GOT3 (cell line): ENCODE measurements around the gene MPHOSPH9.
"Not testable (repeated sequence)": the region's sequence is repeated elsewhere in the genome, so short reads cannot be mapped to it uniquely, and the experiment has no call there.

Source experiments
- DNase-seq: peaks from one replicate; lab custom pipeline; 2025; ENCODE audit warnings: mixed read lengths; lab: John Stamatoyannopoulos, UW

The MPHOSPH9 gene

DNA sequence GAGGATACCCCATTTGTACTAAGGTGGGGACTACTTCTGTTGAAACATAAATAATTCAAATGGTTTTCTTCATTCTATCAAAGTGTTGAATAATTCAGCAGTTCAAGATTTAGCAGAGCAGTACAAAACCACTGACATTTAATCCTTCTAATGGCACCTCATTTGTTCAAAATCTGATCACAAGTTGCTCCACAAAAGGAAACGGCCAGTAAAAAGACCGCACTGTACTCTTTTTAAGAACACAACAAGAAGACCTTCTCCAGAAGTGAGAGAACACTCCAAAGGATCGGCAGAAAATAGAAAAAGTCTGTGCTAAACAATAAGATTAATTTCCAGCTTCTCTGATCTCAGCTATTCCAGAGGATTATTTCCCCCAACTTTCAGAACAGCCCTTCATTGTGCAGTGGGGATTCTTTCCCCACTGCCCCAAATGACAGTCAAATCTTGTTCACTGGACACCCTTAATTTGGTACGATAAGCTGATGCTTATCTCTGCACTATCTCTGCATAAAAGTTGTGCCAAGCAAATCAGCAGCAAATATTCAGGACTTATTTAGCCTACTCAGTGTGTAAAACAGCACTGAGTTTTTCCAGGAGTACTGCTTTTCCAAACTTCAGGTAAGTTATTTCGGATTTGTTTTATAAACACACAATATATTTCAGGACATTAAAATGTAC, 5.2 kb downstream of the MPHOSPH9 start:
- DNase-seq, result no peak

DNA sequence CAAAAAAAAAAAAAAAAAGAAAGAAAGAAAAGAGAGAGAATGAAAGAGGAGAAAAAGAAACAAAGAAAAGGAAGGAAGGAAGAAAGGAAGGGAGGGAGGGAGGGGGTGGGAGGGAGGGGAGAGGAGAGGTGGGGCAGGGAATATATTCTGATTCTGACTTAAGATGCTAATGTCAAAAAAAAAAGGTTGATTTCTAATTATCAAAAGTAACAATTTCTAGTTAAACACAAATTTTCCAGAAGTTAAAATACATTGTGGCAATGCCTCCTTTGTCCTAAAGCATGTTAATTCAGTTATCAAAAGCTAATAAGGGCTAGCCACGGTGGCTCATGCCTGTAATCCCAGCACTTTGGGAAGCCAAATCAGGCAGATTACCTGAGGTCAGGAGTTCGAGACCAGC, 7.5 kb downstream of the MPHOSPH9 start:
- DNase-seq, result no peak

DNA sequence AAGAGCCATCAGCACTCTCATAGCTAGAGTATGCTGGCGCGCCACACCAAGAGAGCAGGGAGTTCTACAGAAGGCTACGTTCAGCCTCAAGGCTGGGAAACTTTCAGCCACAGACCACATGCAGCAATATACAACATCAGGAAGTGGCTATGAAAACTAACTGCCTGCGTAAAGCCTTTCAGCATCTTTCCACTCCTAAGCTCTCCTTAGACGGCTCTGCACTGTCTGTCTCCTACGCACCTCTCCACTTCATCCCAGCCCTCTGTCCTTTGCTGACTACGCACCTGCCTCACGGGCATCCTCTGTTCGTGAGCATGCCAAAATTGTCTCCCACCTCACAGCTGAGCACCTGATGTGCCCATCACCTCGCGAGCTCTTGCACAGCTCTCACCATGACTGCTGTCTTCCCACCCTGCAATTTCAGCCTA, 9.7 kb downstream of the MPHOSPH9 start:
- DNase-seq, result no peak

DNA sequence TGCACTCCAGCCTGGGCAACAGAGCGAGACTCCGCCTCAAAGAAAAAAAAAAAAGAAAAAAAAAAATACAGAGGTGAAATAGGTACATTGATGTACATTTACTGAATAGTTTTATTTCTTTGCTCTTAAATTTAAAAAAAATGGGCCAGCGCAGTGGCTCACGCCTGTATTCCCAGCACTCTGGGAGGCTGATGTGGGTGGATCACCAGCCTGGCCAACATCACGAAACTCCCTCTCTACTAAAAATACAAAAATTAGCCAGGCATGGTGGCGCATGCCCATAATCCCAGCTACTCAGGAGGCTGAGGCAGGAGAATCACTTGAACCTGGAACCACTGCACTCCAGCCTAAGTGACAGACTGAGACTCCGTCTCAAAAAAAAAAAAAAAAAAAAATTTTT, 25.1 kb downstream of the MPHOSPH9 start:
- DNase-seq, result not testable (repeated sequence)

DNA sequence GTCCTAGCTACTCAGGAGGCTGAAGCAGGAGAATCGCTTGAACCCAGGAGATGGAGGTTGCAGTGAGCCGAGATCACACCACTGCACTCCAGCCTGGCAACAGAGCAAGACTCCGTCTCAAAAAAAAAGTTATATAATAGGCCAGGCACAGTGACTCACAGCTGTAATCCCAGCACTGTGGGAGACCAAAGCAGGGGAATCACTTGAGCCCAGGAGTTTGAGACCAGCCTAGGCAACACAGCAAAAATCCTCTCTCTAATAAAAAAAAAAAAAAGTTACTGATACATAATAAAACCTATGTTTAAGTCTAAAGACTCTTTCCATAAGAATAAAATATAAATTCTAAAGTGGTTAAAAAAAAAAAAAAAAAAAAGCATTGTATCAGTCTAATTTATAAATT, 26.1 kb downstream of the MPHOSPH9 start:
- DNase-seq, result not testable (repeated sequence)

DNA sequence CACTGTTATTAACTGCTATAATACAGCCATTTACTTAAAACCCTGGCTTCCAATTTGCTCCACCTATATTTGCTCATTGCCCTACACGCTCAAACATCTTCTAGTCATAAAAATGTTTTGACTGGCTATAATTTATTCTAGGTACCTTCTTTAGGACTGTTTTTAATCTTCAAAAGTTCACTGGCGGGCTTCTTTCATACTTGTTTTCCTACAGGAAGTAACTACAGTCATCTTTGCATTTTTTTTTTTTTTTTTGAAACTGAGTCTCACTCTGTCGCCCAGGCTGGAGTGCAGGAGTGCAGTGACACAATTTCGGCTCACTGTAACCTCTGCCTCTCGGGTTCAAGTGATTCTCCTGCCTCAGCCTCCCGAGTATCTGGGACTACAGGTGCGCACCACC, 32.5 kb downstream of the MPHOSPH9 start:
- no peak for DNase-seq

DNA sequence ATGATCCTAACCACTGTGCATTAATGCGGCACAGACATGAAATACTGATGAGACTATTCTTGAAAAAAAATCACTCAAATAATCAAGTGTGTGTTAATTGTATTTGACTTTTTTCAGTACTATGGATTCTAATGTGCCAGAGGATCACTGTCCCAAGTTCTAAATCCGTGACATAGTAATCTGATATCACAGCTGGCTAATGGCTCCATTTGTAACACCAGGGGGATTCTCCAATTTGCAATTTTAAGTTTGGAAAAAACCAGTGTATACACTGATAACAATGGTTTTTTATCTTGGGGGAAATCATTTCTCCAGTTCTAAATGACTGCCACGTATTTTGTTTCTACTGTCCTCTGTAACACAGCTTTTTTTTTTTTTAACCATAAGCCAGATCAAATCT, 33.0 kb downstream of the MPHOSPH9 start:
- no peak for DNase-seq

DNA sequence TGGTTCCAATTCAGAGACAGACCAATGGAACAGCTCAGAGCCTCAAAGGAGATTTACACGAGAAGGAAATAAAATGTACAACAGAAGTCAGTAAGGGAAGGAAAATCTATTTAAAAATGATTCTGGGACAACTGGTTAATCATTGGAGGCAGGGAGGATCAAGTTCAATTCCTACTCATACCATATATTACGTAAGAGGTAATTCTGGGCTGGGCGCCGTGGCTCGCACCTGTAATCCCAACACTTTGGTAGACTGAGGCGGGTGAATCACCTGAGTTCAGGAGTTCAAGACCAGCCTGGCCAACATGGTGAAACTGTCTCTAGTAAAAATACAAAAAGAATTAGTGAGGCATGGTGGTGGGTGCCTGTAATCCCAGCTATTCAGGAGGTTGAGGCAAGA, 45.3 kb downstream of the MPHOSPH9 start:
- DNase-seq, result no peak

DNA sequence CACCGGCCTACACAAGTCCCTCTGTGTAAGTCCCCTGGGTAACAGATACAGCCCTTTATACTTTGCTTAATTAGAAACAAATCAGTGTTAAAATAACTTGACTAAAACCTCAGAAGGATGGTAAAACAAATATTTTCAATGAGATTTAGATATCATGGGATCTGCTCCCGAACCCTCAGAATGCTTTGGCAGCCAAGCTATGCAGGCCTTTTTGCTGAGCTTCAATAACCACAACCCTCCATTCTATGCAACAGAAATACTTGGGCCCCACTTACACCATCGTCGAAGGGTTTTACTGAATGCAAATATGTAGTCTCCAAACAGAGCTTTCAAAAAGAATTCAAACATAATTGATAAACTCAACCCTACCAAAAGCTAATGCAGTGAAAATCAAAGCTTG, 52.8 kb downstream of the MPHOSPH9 start:
- no peak for DNase-seq

DNA sequence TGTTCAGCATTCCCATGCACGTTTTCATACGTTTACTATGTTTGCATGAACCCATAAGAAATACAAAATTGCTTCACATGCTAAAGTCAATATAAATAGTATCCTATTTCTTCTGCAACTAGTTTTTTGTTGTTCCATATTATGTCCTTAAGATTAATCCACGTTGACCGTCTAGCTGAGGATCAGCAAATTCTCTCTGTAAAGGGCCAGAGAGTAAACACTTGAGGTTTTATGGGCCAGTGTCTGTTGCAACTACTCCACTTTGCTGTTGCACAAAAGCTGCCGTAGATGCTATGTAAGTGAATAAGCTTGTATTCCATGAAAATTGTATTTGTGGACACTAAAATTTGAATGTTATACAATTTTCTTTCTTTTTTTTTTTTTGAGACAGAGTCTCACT, 61.0 kb downstream of the MPHOSPH9 start:
- DNase-seq, result no peak

DNA sequence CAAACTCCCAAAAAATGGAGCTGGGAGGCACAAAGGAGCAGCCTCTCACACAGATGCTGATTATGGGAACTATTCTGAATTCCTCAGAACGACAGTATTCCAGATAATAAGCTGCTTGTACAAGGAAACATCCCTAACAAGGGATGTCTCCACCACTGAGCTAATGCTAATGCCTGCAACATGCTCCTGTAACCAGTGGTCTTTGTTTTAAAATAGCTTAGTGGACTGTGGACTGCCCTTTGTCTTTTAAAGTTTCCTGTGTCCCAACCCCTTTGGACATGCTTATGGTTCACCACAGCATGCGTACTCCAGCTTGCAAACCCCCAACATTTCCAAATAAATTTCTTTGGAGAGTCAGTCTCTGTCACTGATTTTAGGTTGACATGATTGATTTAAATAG, 65.6 kb downstream of the MPHOSPH9 start:
- no peak for DNase-seq

DNA sequence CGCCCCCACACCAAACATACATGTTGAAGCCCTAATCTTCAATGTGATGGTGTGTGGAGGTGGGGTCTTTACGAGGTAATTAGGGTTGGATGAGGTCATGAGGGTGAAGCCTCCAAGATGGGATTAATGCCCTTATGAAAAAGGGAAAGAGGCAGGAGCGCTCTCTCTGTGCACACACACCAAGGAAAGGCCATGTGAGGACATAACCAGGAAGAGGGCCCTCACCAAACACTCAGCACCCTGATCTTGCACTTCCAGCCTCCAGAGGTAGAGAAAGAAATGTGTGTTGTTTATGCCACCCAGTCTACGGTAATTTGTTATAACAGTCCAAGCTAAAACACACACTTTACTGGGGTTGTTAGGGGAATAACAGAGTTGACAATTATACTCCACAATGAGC, 67.4 kb downstream of the MPHOSPH9 start:
- DNase-seq, result no peak

DNA sequence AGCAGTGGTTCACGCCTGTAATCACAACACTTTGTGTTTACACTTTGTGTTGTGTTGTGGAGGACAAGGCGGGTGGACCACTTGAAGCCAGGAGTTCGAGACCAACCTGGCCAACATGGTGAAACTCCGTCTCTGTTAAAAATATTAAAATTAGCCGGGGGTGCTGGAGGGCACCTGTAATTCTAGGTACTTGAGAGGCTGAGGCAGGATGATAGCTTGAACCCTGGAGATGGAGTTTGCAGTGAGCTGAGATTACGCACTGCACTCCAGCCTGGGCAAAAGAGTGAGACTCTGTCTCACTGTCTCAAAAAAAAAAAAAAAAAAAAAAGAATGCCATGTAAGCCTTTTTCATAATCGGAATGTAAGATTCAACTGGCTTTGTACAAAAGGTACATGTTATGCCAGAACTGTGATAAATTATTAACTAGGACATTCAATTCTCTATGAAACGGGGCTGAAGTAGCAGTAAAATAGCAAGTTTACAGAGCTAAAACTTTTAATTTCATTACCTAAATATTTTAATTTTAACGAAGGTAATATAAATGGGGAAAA, 68.2 kb downstream of the MPHOSPH9 start:
- no peak for DNase-seq

DNA sequence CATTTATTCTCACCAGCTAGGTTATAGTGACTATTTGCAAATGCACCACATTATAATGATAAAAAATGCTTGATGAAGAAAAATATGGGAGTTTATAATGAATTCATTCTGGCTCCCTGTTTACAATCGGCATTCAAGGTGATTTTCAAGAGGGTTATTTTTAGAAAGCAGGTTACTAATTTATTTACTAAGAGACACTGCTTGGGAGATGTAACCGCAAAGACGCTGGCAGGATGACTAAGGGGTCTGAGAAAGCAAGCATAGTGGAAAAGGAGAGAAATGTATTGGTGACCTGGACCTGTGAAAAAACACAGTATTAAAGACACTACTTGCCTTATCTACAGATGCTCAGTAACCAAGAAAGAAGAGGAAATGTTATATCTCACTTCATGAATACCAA, 68.7 kb downstream of the MPHOSPH9 start:
- no peak for DNase-seq

DNA sequence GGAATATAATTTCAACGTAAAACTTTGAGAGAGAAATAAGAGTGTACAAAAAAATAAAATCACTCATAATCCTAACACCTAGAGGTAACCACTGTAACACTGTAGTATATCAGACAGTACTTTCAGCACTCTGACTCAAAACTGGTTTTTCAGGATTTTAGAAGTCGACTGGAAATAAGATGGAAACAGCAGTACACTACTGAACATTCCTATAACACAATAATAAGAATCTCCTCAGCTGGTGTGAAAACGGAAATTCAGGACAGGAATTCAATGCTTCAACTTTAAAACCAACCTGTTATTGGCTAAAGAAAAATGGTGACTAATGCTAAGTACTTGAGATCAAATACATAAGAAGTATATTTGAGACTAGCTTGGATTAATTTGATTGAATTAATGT, 69.7 kb downstream of the MPHOSPH9 start:
- no peak for DNase-seq

DNA sequence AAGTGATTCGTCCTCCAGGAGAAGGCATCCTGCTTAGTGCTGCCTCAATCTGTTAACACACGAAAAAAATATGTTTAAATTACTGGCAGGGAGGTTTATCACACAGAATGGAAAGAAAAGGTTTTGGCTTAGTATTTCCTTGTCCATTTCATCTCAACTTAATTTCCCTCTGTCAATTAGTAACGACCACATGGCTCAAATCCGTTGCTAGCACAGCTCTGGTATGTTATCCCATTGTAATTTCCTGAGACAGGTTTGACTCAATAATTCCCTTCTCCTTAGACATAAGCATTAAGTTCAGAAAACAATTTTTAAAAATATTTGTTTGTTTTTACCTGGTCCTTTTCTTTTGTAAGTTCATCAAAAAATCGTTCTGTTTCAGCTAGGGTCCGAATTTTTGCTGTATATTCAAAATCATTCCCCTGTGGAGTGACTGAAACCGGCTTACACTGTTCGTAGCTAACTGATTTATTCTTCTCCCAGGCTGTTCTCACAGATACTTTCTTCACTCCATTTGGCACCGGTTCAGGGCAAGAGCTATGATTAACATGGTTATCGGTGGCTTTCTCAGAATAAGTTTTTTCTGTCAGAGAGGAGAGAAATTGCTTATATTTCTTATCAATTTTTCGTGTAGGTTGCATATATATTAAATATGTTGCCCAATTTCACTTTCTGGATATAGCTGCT, 72.0 kb downstream of the MPHOSPH9 start:
- no peak for DNase-seq

DNA sequence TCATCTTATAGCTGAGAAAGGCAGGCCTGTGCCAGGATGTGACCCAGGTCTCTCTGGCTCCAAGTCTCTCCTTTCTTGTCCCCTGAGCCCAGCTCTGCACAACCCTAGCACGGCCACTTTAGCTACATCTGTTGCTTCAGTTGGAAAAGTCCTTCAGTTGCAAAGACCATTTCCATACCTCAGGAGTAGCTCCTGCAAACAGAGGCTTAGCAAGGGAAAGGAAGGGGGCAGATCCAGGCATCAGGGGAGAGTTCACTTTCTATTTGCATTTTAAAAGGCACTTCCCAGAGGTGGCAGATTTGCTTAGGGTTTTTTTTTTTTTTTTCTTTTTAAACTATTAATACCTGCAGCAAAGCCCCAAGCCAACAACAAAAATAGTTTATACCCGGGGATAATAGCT, 79.0 kb downstream of the MPHOSPH9 start:
- no peak for DNase-seq

DNA sequence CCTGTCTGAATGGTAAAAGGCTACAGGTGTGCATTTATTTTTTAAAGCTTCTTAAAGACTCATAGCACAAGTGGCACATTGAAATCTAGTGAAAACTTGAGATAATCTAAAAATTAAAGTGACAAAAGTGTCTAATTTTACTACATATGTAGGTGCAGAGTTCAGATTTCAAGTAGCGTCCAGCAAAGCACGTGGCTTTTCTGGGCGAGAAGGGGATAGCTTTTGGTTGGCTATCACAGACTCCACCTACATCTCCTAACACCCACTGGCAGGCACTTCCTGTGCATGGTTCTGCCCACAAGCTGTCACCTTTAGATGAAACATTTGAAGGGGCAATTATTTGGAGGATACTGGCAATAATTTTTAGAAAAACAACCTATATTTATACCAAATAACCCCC, 80.1 kb downstream of the MPHOSPH9 start:
- no peak for DNase-seq

DNA sequence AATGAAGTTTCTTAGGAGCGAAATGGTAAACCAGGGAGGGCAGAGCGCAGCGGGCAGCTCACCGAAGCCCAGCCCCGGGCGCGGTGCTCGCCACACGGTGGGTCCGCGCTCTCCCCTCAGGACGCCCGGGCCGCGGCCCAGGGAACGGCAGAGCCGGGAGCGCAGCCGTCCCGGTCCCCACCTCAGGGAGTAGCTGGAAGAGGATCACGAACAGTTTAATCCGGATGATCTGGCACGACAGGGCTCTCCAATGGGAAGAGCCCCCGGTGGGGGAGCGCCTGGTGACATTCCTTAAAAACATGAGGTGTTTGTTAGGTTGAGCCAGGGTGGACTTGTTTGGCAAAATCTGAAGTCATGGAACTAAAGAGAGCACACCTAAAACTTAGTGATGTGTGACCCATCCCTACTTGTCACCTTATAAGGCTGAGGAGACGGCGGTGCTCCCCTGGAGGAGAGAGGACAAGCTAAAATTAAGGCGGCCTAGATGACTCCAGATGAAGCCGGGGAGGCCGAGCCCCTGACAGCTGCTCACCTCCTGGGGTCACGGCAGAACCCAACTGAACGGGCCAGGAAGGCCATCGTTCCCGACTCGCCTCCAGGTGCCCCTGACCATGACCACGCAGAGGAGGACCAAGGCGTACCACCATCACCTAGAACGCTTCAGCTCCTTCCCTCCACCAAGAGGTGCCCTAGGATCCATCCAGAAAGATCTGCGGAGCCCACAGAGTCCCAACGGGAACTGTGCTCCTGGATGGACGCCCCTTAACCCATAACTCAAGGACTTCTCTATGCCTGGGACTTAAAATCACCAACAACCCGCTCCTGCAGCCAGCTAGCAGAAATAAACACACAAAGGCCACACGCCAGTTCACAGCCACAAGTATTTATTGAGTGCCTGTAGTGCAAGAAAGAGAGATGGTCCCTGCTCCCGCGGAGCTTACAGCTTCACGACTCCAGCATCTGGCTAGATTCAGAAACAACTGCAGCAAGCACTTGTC, 81.2 kb downstream of the MPHOSPH9 start:
- DNase-seq, result no peak

DNA sequence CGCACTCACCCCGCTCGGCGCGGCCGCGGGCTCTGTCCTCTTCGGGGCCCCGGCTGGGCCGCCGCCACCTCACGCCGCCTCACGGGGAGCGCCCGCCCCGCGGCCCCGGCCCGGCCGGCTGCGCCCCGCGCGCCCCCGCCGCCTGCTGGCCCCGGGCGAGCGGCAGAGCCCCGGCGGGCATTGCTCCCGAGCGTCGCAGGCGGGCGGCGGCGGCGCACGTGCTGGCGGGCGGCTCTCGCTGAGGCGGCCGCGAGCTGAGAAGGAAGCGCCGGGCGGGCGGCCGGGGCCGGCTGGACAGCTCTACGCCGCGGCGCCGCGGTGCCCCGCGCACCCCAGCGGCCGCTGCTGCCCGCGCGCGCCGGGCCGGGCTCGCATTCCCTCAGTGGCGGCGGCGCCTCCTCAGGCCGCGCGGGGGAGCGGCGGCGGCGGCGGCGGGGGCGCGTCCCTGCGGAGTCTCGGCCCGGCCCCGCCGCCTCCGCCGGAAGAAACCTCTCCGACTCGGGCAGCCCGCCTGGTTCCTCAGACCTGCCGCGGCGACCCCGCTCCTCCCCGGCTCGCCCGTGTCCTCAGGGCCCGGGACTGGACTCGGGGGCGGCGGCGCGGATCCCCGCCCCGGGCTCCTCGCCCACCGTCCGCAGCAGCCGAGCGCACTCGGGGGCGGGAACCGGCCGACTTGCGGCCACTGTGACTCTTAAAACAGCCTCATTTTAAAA, 82.0 kb downstream of the MPHOSPH9 start, which contains the start of gene PITPNM2:
PITPNM2 (minus strand) TSS at position 347 of the 713 bp plus-strand sequence. CDS start 116,500 bp downstream, outside the sequence.
- DNase-seq, result no peak

DNA sequence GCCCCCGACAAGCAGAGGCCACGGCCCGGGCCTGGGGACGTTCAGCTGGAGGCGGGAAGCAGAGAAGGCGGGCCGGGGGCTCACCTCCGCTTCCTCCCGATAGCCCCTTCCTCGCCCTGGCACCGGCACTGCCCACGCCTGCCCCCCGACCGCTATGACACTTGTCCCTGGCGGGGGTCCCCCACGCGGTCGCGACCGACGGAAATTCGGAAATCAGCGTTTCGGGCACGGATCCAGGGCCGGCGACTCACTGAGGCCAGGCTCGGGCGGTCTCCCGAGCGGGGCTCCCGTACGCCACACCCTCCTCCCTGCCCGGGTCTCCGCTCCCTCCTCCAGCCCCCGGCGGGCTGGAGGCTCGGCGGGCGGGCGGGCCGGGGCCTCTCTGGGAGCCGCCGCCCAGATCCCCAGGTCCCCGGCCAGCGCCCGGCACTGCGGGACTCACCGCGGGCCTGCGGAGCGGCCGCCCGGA, 82.6 kb downstream of the MPHOSPH9 start:
- DNase-seq, result no peak
